ENCODE measurements around the gene SPATA33. TPM values are rescaled to one million over a fixed set of nuclear protein-coding genes. Genes with fewer than 3 reads are reported as not detected.

SPATA33 gene
- total RNA-seq, 1 experiment from 2014 or later, result 17.4 TPM

DNA sequence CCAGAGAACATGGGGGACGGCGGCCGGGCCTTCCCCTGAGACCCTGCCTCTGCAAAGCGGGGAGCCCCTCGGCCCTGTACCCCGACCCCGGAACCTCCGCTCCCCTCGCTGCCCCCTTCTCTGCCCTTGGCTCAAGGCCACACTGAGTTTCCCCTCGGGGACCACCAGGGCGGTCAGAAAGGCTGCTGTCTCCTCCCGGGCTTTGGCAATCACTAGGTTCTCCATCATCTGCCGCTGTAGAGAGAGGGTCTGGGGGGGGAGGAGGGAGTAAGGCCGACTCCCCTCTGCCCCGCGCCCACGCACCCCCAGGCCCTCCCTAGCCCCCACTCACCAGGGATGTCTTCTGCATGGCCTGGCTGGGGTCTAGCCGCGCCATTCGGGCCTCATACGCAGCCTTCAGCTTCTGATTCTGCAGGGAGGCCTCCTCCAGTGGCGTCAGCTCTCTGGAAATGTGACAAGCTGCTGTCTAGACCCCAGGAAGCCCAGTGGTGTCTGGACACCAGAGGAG lies 54.7 kb downstream of the SPATA33 start:
- TF ChIP-seq, protein P1, sequence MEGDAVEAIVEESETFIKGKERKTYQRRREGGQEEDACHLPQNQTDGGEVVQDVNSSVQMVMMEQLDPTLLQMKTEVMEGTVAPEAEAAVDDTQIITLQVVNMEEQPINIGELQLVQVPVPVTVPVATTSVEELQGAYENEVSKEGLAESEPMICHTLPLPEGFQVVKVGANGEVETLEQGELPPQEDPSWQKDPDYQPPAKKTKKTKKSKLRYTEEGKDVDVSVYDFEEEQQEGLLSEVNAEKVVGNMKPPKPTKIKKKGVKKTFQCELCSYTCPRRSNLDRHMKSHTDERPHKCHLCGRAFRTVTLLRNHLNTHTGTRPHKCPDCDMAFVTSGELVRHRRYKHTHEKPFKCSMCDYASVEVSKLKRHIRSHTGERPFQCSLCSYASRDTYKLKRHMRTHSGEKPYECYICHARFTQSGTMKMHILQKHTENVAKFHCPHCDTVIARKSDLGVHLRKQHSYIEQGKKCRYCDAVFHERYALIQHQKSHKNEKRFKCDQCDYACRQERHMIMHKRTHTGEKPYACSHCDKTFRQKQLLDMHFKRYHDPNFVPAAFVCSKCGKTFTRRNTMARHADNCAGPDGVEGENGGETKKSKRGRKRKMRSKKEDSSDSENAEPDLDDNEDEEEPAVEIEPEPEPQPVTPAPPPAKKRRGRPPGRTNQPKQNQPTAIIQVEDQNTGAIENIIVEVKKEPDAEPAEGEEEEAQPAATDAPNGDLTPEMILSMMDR (conservative IDR thresholded peaks at IDR 0.05), result no peak
- Histone ChIP-seq H3T11ph (ENCODE audit: low read length) (no peak overlapping the region), H2AFZ (ENCODE audit: low read length) (no peak overlapping the region), H3K27ac (ENCODE audit: insufficient read length, low read depth, low read length) (no peak overlapping the region), H3K23ac (ENCODE audit: insufficient read length, low read depth, low read length) (no peak overlapping the region), H3K9ac (ENCODE audit: extremely low read depth, insufficient read length, low read length) (peak overlapping the region; percentile 47), H2AK5ac (ENCODE audit: insufficient read length, low read length) (no peak overlapping the region), H3K4ac (ENCODE audit: low read depth, low read length) (no peak overlapping the region; the same call in 1 of the 2 replicates), H2BK20ac (ENCODE audit: low read depth, low read length, poor library complexity, severe bottlenecking) (no peak overlapping the region), H4K8ac (replicated peaks; ENCODE audit: insufficient read length, low read depth, low read length) (no peak overlapping the region), H3K4me2 (ENCODE audit: insufficient read depth, insufficient read length, low read length) (peak overlapping the region; percentile 52), H4K20me1 (ENCODE audit: control insufficient read depth, insufficient read depth, insufficient read length) (no peaks in the 10 kb centered on the region), H4K5ac (ENCODE audit: insufficient read length, low read depth, low read length) (no peak overlapping the region), H2BK12ac (ENCODE audit: insufficient read length, low read depth, low read length) (no peak overlapping the region), H3K27me3 (ENCODE audit: insufficient read depth, low read length) (no peaks in the 10 kb centered on the region; the same call in 1 of the 2 replicates), H3K9me3 (ENCODE audit: control insufficient read depth, low read depth, low read length) (no peaks in the 10 kb centered on the region), H3K23me2 (ENCODE audit: insufficient read length, low read depth, low read length, poor library complexity, severe bottlenecking) (peaks cover 11% of the 10 kb centered on the region), H3K18ac (ENCODE audit: insufficient read length, low read depth, low read length) (peak overlapping the region; percentile 67), H3K79me2 (ENCODE audit: insufficient read depth, low read length) (no peaks in the 10 kb centered on the region), H2BK5ac (ENCODE audit: insufficient read length, low read length) (no peak overlapping the region), H3K4me1 (ENCODE audit: insufficient read depth, low read length) (no peaks in the 10 kb centered on the region), H3K56ac (ENCODE audit: insufficient read length, low read depth, low read length) (no peak overlapping the region), H3K79me1 (ENCODE audit: insufficient read depth, low read depth, low read length, poor library complexity, severe bottlenecking) (no peaks in the 10 kb centered on the region), H4K91ac (ENCODE audit: insufficient read length, low read depth, low read length) (no peak overlapping the region), H2BK120ac (ENCODE audit: low read depth, low read length, poor library complexity, severe bottlenecking) (no peak overlapping the region), H3K14ac (ENCODE audit: insufficient read depth, low read length) (peak overlapping the region; percentile 92), H2BK15ac (ENCODE audit: low read depth, low read length) (no peak overlapping the region; the same call in 1 of the 2 replicates)
- Mint-ChIP-seq H3K27ac (no peak overlapping the region; a peak in 1 of 7 replicates), H3K9me3 (no peaks in the 10 kb centered on the region; a peak in 1 of 5 replicates), H3K27me3 (ENCODE audit: low read depth) (peaks cover 21% of the 10 kb centered on the region), H3K4me1 (peaks cover 11 to 14% of the 10 kb centered on the region in 2 experiments), H3K4me3 (peak overlapping the region; percentile 82 to 86), H3K36me3 (ENCODE audit: insufficient read depth in 1 of 3, low read depth in 3 of 3) (peaks cover 15 to 36% (median 21%) of the 10 kb centered on the region in 3 experiments; a peak in 6 of 7 replicates)
- no peak for DNase-seq
- no CpG with 5 or more reads among the region's 22 CpGs for WGBS (ENCODE audit: extremely low coverage, insufficient read length, low lambda C conversion rate)
